Stimulated activated CD8-positive, alpha-beta memory T cell treated with anti-CD3 and anti-CD28 coated beads, Interleukin-7, amount 100 ng/mL, for 24 hours (primary cell): ENCODE measurements around the gene GSE1.

ENCODE experiments used
- DNase-seq: peaks from one replicate; pipeline ENCODE4 v3.0.0-alpha.2; 2020; ENCODE audit warnings: low read depth

Gene GSE1

GRCh38 chr16:85619101-85619891 is 6.2 kb downstream of the GSE1 start:
- no peak for DNase-seq

- no peak for DNase-seq
These were observed 7.3 kb downstream of the GSE1 start for GRCh38 chr16:85620374-85620773.

- no peak for DNase-seq
These were observed 8.7 kb downstream of the GSE1 start for GRCh38 chr16:85621698-85622428.

GRCh38 chr16:85622683-85623082 is 9.6 kb downstream of the GSE1 start:
- no peak for DNase-seq

GRCh38 chr16:85623250-85623649 is 10.1 kb downstream of the GSE1 start:
- no peak for DNase-seq

- DNase-seq, result no peak
These were observed 11.0 kb downstream of the GSE1 start for GRCh38 chr16:85623997-85624601.

- DNase-seq, result no peak
These were observed 11.5 kb downstream of the GSE1 start for GRCh38 chr16:85624646-85625045.

- DNase-seq, result no peak
These were observed 11.9 kb downstream of the GSE1 start for GRCh38 chr16:85625053-85625452.

- no peak for DNase-seq
These were observed 12.5 kb downstream of the GSE1 start for GRCh38 chr16:85625485-85626117.

GRCh38 chr16:85626191-85626981 is 13.3 kb downstream of the GSE1 start:
- DNase-seq, result no peak

- no peak for DNase-seq
These were observed 14.0 kb downstream of the GSE1 start for GRCh38 chr16:85627089-85627488.

GRCh38 chr16:85627526-85628264 is 14.6 kb downstream of the GSE1 start:
- DNase-seq, result no peak

- no peak for DNase-seq
These were observed 15.1 kb downstream of the GSE1 start for GRCh38 chr16:85628265-85628556.

GRCh38 chr16:85628645-85629044 is 15.5 kb downstream of the GSE1 start:
- no peak for DNase-seq

- DNase-seq, result no peak
These were observed 16.2 kb downstream of the GSE1 start for GRCh38 chr16:85629326-85629725.

- no peak for DNase-seq
These were observed 16.7 kb downstream of the GSE1 start for GRCh38 chr16:85629853-85630252.

GRCh38 chr16:85631230-85631629 is 18.1 kb downstream of the GSE1 start:
- no peak for DNase-seq

GRCh38 chr16:85631802-85632393 is 18.8 kb downstream of the GSE1 start:
- no peak for DNase-seq

- DNase-seq, result no peak
These were observed 19.8 kb downstream of the GSE1 start for GRCh38 chr16:85632709-85633437.

GRCh38 chr16:85633438-85633743 is 20.3 kb downstream of the GSE1 start:
- DNase-seq, result no peak
